ENCODE measurements around the gene CMSS1.

The CMSS1 gene

GRCh38 chr3:99982650-99983049, 165.0 kb downstream of the CMSS1 start:
- H3K27me3 ChIP-seq (replicated peaks; ENCODE audit: insufficient read depth, low read length), result no peaks in the 10 kb centered on the region
- H4K20me1 ChIP-seq (ENCODE audit: insufficient read depth, low read length), result no peaks in the 10 kb centered on the region
- H3K9me3 ChIP-seq (replicated peaks; ENCODE audit: insufficient read depth, low read length), result no peaks in the 10 kb centered on the region
- no peak overlapping the region for H3K27ac ChIP-seq (ENCODE audit: low read length)
- no peaks in the 10 kb centered on the region for H3K36me3 ChIP-seq (replicated peaks; ENCODE audit: insufficient read depth, low read length)
- TF ChIP-seq EZH2 (optimal IDR thresholded peaks at IDR 0.05; ENCODE audit: low read depth, low read length) (no peak), CTCF (IDR thresholded peaks at IDR 0.05; ENCODE audit: low read length) (no peak), EZH2phosphoT487 (IDR thresholded peaks at IDR 0.05; ENCODE audit: low read length) (no peak)
- H3K9ac ChIP-seq (ENCODE audit: low read length), result no peak overlapping the region
- no peaks in the 10 kb centered on the region for H3K9me2 ChIP-seq (replicated peaks; ENCODE audit: insufficient read depth, low read length)
- no peaks in the 10 kb centered on the region for H3K4me1 ChIP-seq (ENCODE audit: low read length)
- H3K4me3 ChIP-seq (ENCODE audit: low read length), result no peak overlapping the region
- no peak for DNase-seq
- no peak overlapping the region for H3K4me2 ChIP-seq (ENCODE audit: low read depth, low read length)
- no peaks in the 10 kb centered on the region for H3K79me2 ChIP-seq (ENCODE audit: low read length)
- no peaks in the 10 kb centered on the region for H3F3A ChIP-seq (ENCODE audit: insufficient read depth, low read length)
- no peak overlapping the region for H2AFZ ChIP-seq (ENCODE audit: low read length)

GRCh38 chr3:99984139-99984538, 166.5 kb downstream of the CMSS1 start:
- Histone ChIP-seq H4K20me1 (ENCODE audit: insufficient read depth, low read length) (no peaks in the 10 kb centered on the region), H3K4me3 (ENCODE audit: low read length) (no peak overlapping the region), H3K79me2 (ENCODE audit: low read length) (no peaks in the 10 kb centered on the region), H3F3A (ENCODE audit: insufficient read depth, low read length) (no peaks in the 10 kb centered on the region), H3K27ac (ENCODE audit: low read length) (no peak overlapping the region), H3K27me3 (replicated peaks; ENCODE audit: insufficient read depth, low read length) (no peaks in the 10 kb centered on the region), H3K9me3 (replicated peaks; ENCODE audit: insufficient read depth, low read length) (no peaks in the 10 kb centered on the region), H2AFZ (ENCODE audit: low read length) (no peak overlapping the region), H3K9ac (ENCODE audit: low read length) (no peak overlapping the region), H3K4me1 (ENCODE audit: low read length) (no peaks in the 10 kb centered on the region), H3K36me3 (replicated peaks; ENCODE audit: insufficient read depth, low read length) (no peaks in the 10 kb centered on the region), H3K4me2 (ENCODE audit: low read depth, low read length) (no peak overlapping the region), H3K9me2 (replicated peaks; ENCODE audit: insufficient read depth, low read length) (no peaks in the 10 kb centered on the region)
- TF ChIP-seq EZH2phosphoT487 (IDR thresholded peaks at IDR 0.05; ENCODE audit: low read length) (no peak), CTCF (IDR thresholded peaks at IDR 0.05; ENCODE audit: low read length) (no peak), EZH2 (optimal IDR thresholded peaks at IDR 0.05; ENCODE audit: low read depth, low read length) (no peak)
- DNase-seq, result no peak

GRCh38 chr3:99984668-99985067, 167.0 kb downstream of the CMSS1 start:
- Histone ChIP-seq H3K4me1 (ENCODE audit: low read length) (no peaks in the 10 kb centered on the region), H3K79me2 (ENCODE audit: low read length) (no peaks in the 10 kb centered on the region), H3K27ac (ENCODE audit: low read length) (no peak overlapping the region), H3K36me3 (replicated peaks; ENCODE audit: insufficient read depth, low read length) (no peaks in the 10 kb centered on the region), H3K9me2 (replicated peaks; ENCODE audit: insufficient read depth, low read length) (no peaks in the 10 kb centered on the region), H3K27me3 (replicated peaks; ENCODE audit: insufficient read depth, low read length) (no peaks in the 10 kb centered on the region), H3K4me3 (ENCODE audit: low read length) (no peak overlapping the region), H3F3A (ENCODE audit: insufficient read depth, low read length) (no peaks in the 10 kb centered on the region), H3K4me2 (ENCODE audit: low read depth, low read length) (no peak overlapping the region), H3K9ac (ENCODE audit: low read length) (no peak overlapping the region), H3K9me3 (replicated peaks; ENCODE audit: insufficient read depth, low read length) (no peaks in the 10 kb centered on the region), H4K20me1 (ENCODE audit: insufficient read depth, low read length) (no peaks in the 10 kb centered on the region), H2AFZ (ENCODE audit: low read length) (no peak overlapping the region)
- no peak for DNase-seq
- TF ChIP-seq EZH2phosphoT487 (IDR thresholded peaks at IDR 0.05; ENCODE audit: low read length) (no peak), CTCF (IDR thresholded peaks at IDR 0.05; ENCODE audit: low read length) (no peak), EZH2 (optimal IDR thresholded peaks at IDR 0.05; ENCODE audit: low read depth, low read length) (no peak)

Data from MM.1S (cell line).